K562 (cell line): ENCODE measurements around the gene DLGAP1. TPM values are rescaled to one million over a fixed set of nuclear protein-coding genes. Genes with fewer than 3 reads are reported as not detected.

Source experiments
- ATAC-seq: fragments of 200-7000 bp; cut with Tn5 transposase; 3 replicates; pipeline ENCODE4 v1.9.1; 2020; ENCODE audit warnings: moderate library complexity
- BruUV-seq: library from RNA; stranded (reverse); fragments of 400-500 nt; replicated peaks from 2 replicates; lab custom pipeline; 2021; lab: Mats Ljungman, UMichigan
- CTCF ChIA-PET: fragments of 300-600 bp; formaldehyde crosslinking; extraction: SDS; loops from one replicate; lab custom pipeline; 2021; ENCODE audit warnings: low intra/inter-chr PET ratio; lab: Yijun Ruan, JAX
- POLR2A ChIA-PET: fragments of 300-600, 350-650 bp; sonication (Branson Sonifier 250); formaldehyde crosslinking; extraction: SDS; loops from one replicate; lab custom pipeline; 2021; ENCODE audit warnings: antibody characterized with exemption, inconsistent platforms; lab: Yijun Ruan, JAX
- DNase-seq, 4 experiments: peaks; one replicate each; pipeline versions ENCODE4 v3.0.0 to v3.0.0-alpha.2; 2011 to 2018; ENCODE audit warnings: low spot score in 3 of 4, mixed read lengths in 3 of 4; ENCODE audit errors: extremely low read depth in 1 of 4
- FAIRE-seq: peaks from 2 replicates; lab custom pipeline; 2011; peaks lifted over from hg19 to GRCh38; lab: Jason Lieb, UNC
- H2AFZ ChIP-seq: 2 replicates; pipeline ENCODE4 v1.6.0; 2011; ENCODE audit warnings: low read depth, low read length, control low read depth, inconsistent platforms
- H3K27ac ChIP-seq: fragments of 200-600 bp; 3 replicates; pipeline ENCODE4 v1.8.0; 2011; ENCODE audit warnings: low read depth, mild to moderate bottlenecking, control low read depth, inconsistent platforms, low read length, moderate library complexity, mixed read lengths; ENCODE audit errors: extremely low read depth
- H3K27me3 ChIP-seq, 2 experiments: fragments of 300-600 bp in 1 of 2; 2 replicates in 1 of 2; 3 replicates in 1 of 2; pipeline versions ENCODE4 v1.6.0 to v1.8.0; 2011; ENCODE audit warnings: inconsistent platforms in 2 of 2, low read length in 2 of 2, mild to moderate bottlenecking in 1 of 2, mixed read lengths in 1 of 2, moderate library complexity in 1 of 2; ENCODE audit not compliant: control insufficient read depth in 2 of 2, insufficient read depth in 2 of 2
- H3K36me3 ChIP-seq: fragments of 300-600 bp; 3 replicates; pipeline ENCODE4 v1.8.0; 2011; ENCODE audit warnings: mild to moderate bottlenecking, low read length, inconsistent platforms; ENCODE audit not compliant: control insufficient read depth, insufficient read depth
- H3K4me1 ChIP-seq, 2 experiments: fragments of 200-600 bp in 1 of 2; replicated peaks in 1 of 2; 2 replicates in 1 of 2; 3 replicates in 1 of 2; pipeline versions ENCODE4 v1.5.1 to v1.8.0; 2011; ENCODE audit warnings: inconsistent platforms in 2 of 2, low read length in 2 of 2, mild to moderate bottlenecking in 1 of 2, mixed read lengths in 1 of 2, moderate library complexity in 1 of 2; ENCODE audit not compliant: control insufficient read depth in 2 of 2, insufficient read depth in 2 of 2
- H3K4me2 ChIP-seq: 2 replicates; pipeline ENCODE4 v1.6.1; 2011; ENCODE audit warnings: low read length, control low read depth, inconsistent platforms, mixed read lengths; ENCODE audit not compliant: insufficient read depth
- H3K4me3 ChIP-seq: fragments of 200-600 bp; sonication (generic), shearing (Covaris generic); 2 replicates; pipeline ENCODE4 v1.5.1; 2016; ENCODE audit warnings: control low read depth, inconsistent platforms
- H3K79me2 ChIP-seq: fragments of 200-600 bp; 3 replicates; pipeline ENCODE4 v1.8.0; 2011; ENCODE audit warnings: low read length, inconsistent platforms; ENCODE audit not compliant: control insufficient read depth, insufficient read depth
- H3K9ac ChIP-seq, 2 experiments: 2 replicates each; pipeline versions ENCODE4 v1.6.0 to v1.6.1; 2011; ENCODE audit warnings: low read depth in 2 of 2, low read length in 2 of 2, control low read depth in 1 of 2, inconsistent platforms in 1 of 2, mild to moderate bottlenecking in 1 of 2, mixed read lengths in 1 of 2; ENCODE audit not compliant: insufficient read depth in 1 of 2
- H3K9me1 ChIP-seq: one replicate; pipeline ENCODE4 v1.6.0; 2011; ENCODE audit warnings: inconsistent platforms, mild to moderate bottlenecking, low read length, moderate library complexity; ENCODE audit not compliant: control insufficient read depth, insufficient read depth
- H3K9me3 ChIP-seq: replicated peaks from 2 replicates; pipeline ENCODE4 v1.5.1; 2011; ENCODE audit warnings: low read depth, low read length, inconsistent platforms; ENCODE audit not compliant: control insufficient read depth, insufficient read depth
- H4K20me1 ChIP-seq: replicated peaks from 2 replicates; pipeline ENCODE4 v1.6.1; 2011; ENCODE audit warnings: low read length, inconsistent platforms, mixed read lengths; ENCODE audit not compliant: control insufficient read depth, insufficient read depth
- BCL6 ChIP-seq: fragments of 250-450 bp; sonication (Bioruptor Pico); IDR thresholded peaks from 2 replicates; pipeline ENCODE4 v1.4.0; 2020
- CEBPG ChIP-seq, 3 experiments: fragments of 200-800 bp in 1 of 3; sonication (Bioruptor generic) in 1 of 3; sonication (generic) in 1 of 3; formaldehyde crosslinking in 1 of 3; IDR thresholded peaks in 2 of 3; conservative IDR thresholded peaks in 1 of 3; 2 replicates each; pipeline versions ENCODE4 v1.6.1 to v1.8.0; 2016 to 2022; ENCODE audit warnings: missing compliant biosample characterization in 2 of 3, missing genetic modification characterization in 2 of 3, mild to moderate bottlenecking in 1 of 3, missing genetic modification reagents in 1 of 3
- EHMT2 ChIP-seq: fragments of 450-650 bp; IDR thresholded peaks from 2 replicates; pipeline ENCODE4 v1.6.1; 2018; ENCODE audit warnings: antibody characterized with exemption
- HCFC1 ChIP-seq: IDR thresholded peaks from 2 replicates; pipeline ENCODE4 v1.6.1; 2012; ENCODE audit warnings: low read depth, low read length, improper control_type of control experiment
- HDAC3 ChIP-seq: fragments of 450-650 bp; IDR thresholded peaks from 2 replicates; pipeline ENCODE4 v1.6.1; 2018; ENCODE audit warnings: borderline replicate concordance, mild to moderate bottlenecking, moderate library complexity; ENCODE audit not compliant: partially characterized antibody
- KHSRP ChIP-seq: fragments of 450-650 bp; IDR thresholded peaks from 2 replicates; pipeline ENCODE4 v1.6.1; 2017
- RBM34 ChIP-seq: fragments of 200-400 bp; formaldehyde crosslinking; IDR thresholded peaks from 2 replicates; pipeline ENCODE4 v1.6.1; 2018; ENCODE audit warnings: low read length, borderline replicate concordance; ENCODE audit not compliant: insufficient read depth
- TCF15 ChIP-seq: fragments of 250-450 bp; sonication (Bioruptor Pico); IDR thresholded peaks from 2 replicates; pipeline ENCODE4 v1.8.0; 2022; ENCODE audit warnings: moderate library complexity, mild to moderate bottlenecking, inconsistent platforms
- TSHZ1 ChIP-seq: fragments of 250-450 bp; sonication (Bioruptor Pico); IDR thresholded peaks from 2 replicates; pipeline ENCODE4 v1.4.0; 2020; ENCODE audit warnings: mild to moderate bottlenecking, moderate library complexity
- ZNF277 ChIP-seq: fragments of 250-450 bp; sonication (Bioruptor Pico); IDR thresholded peaks from 2 replicates; pipeline ENCODE4 v1.8.0; 2022; ENCODE audit warnings: inconsistent platforms, mild to moderate bottlenecking, moderate library complexity, borderline replicate concordance
- WGBS: fragments of 100-300 bp; shearing (Covaris generic); methylation state at CpG from one replicate; pipeline ENCODE4 v1.1.6; 2016; ENCODE audit warnings: low coverage, mixed read lengths; ENCODE audit not compliant: insufficient coverage; ENCODE audit errors: missing lambda C conversion rate; 5-methylcytosine and 5-hydroxymethylcytosine counted together
- in situ Hi-C: fragments of 300-500 bp; cut with MboI; formaldehyde crosslinking; loops from 4 replicates; pipeline ENCODE4 v1.15.0; 2018; ENCODE audit warnings: inconsistent platforms, mixed read lengths
- intact Hi-C: fragments of 100-400 bp; cut with micrococcal nuclease; formaldehyde crosslinking; loops from 2 replicates; pipeline ENCODE4 v1.14.2; 2022
- polyA plus RNA-seq, 8 experiments: library from polyadenylated mRNA; depleted of rRNA in 4 of 8; stranded (reverse) in 5 of 8; unstranded in 3 of 8; fragments of >200 nt; fragmentation: Nextera tagmentation in 2 of 8; fragmentation: Illumina TruSeq in 1 of 8; extraction: Ambion mirVana in 2 of 8; extraction: Trizol in 1 of 8; gene quantifications; 2 replicates each; pipeline versions ENCODE4 v1.2.1 to v1.2.3, GENCODE V29; 2011 to 2014; ENCODE audit warnings: inconsistent platforms in 1 of 8, missing spikeins in 1 of 8
- total RNA-seq, 7 experiments: library from RNA; depleted of rRNA in 6 of 7; stranded (reverse); fragments of >200 nt in 6 of 7; fragmentation: Illumina TruSeq in 2 of 7; extraction: Trizol in 2 of 7; gene quantifications; 2 replicates each; pipeline versions ENCODE4 v1.2.1 to v1.2.3, GENCODE V29; 2011 to 2021; ENCODE audit warnings: low replicate concordance in 1 of 7

DLGAP1 gene
- total and polyA plus RNA-seq, 9 of the 15 experiments (the other 6 are each of a cell fraction or from before 2014, with no cell fraction given) = 0.04 to 0.22 (median 0.08) TPM

GRCh38 chr18:3645384-3646156, 809.5 kb downstream of the DLGAP1 start:
- in situ Hi-C loops = no loop called here
- TF ChIP-seq ZNF277 (no peak), HDAC3 (no peak), CEBPG (CRISPR knock-in tag; IDR thresholded peaks at IDR 0.05) (no peak), CEBPG (tag; conservative IDR thresholded peaks at IDR 0.05 in 1 of 2, IDR thresholded peaks at IDR 0.05 in 1 of 2) (no peak), TCF15 (no peak), TSHZ1 (no peak), RBM34 (no peak), BCL6 (CRISPR knock-in tag) (no peak), KHSRP (no peak), HCFC1 (no peak), EHMT2 (no peak)
- TF ChIP-seq, all 486 proteins: peak for 0
- CTCF ChIA-PET = no interaction called here
- H3K4me1 ChIP-seq = peaks cover 11 to 20% of the 10 kb centered on the region in 2 experiments
- H3K4me2 ChIP-seq = no peak overlapping the region
- no peak overlapping the region for H3K4me3 ChIP-seq
- H3K27ac ChIP-seq = no peak overlapping the region
- ATAC-seq (no peak), DNase-seq (no peak), FAIRE-seq (no peak)
- no peaks in the 10 kb centered on the region for H4K20me1 ChIP-seq
- H3K9me3 ChIP-seq = no peaks in the 10 kb centered on the region
- POLR2A ChIA-PET = interaction anchor here (0.6 to 2.1 kb wide), 9 partner anchors 8 to 77 kb away, joined by 3 to 10 read pairs (median 4); no protein-coding TSS in a partner anchor
- 0 out of 2 replicates have a peak overlapping the region, but pooled peaks have one; percentile 11 for H2AFZ ChIP-seq
- intact Hi-C loops = no loop called here
- H3K36me3 ChIP-seq = no peaks in the 10 kb centered on the region
- H3K9me1 ChIP-seq = no peaks in the 10 kb centered on the region
- BruUV-seq = no TSS peak
- H3K79me2 ChIP-seq = no peaks in the 10 kb centered on the region
- H3K27me3 ChIP-seq = no peaks in the 10 kb centered on the region
- no peak overlapping the region for H3K9ac ChIP-seq
- 62% methylated on average over 5 of the region's 5 CpGs for WGBS
